ENCODE data around the gene OBP2B. TPM values are rescaled to one million over a fixed set of nuclear protein-coding genes. Genes with fewer than 3 reads are reported as not detected.

The OBP2B gene
- polyA plus RNA-seq, 1 donor from 2014 or later, result not detected

- H4K20me1 ChIP-seq (ENCODE audit: insufficient read depth), result no peaks in the 10 kb centered on the region
- H3K9ac ChIP-seq (ENCODE audit: low read length), result no peak overlapping the region
- H3K4me2 ChIP-seq (ENCODE audit: low read length), result no peak overlapping the region
- no peaks in the 10 kb centered on the region for H3K9me2 ChIP-seq (ENCODE audit: insufficient read depth, low read length)
- H3K36me3 ChIP-seq (ENCODE audit: insufficient read depth, low read length), result no peaks in the 10 kb centered on the region
- no peaks in the 10 kb centered on the region for H3K79me2 ChIP-seq (replicated peaks; ENCODE audit: insufficient read depth, low read length)
- TF ChIP-seq EZH2 (IDR thresholded peaks at IDR 0.05; ENCODE audit: borderline replicate concordance, insufficient read depth, low read length, poor library complexity, severe bottlenecking) (no peak), MXI1 (conservative IDR thresholded peaks at IDR 0.05; ENCODE audit: poor library complexity, severe bottlenecking) (no peak), TAF1 (IDR thresholded peaks at IDR 0.05; ENCODE audit: low read depth) (no peak)
- TF ChIP-seq, protein P1, sequence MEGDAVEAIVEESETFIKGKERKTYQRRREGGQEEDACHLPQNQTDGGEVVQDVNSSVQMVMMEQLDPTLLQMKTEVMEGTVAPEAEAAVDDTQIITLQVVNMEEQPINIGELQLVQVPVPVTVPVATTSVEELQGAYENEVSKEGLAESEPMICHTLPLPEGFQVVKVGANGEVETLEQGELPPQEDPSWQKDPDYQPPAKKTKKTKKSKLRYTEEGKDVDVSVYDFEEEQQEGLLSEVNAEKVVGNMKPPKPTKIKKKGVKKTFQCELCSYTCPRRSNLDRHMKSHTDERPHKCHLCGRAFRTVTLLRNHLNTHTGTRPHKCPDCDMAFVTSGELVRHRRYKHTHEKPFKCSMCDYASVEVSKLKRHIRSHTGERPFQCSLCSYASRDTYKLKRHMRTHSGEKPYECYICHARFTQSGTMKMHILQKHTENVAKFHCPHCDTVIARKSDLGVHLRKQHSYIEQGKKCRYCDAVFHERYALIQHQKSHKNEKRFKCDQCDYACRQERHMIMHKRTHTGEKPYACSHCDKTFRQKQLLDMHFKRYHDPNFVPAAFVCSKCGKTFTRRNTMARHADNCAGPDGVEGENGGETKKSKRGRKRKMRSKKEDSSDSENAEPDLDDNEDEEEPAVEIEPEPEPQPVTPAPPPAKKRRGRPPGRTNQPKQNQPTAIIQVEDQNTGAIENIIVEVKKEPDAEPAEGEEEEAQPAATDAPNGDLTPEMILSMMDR (IDR thresholded peaks at IDR 0.05; ENCODE audit: poor library complexity, severe bottlenecking), result no peak
- no peak overlapping the region for H2AFZ ChIP-seq (ENCODE audit: low read depth, low read length)
- no peak overlapping the region for H3K27ac ChIP-seq (ENCODE audit: low read length)
- H3K9me3 ChIP-seq (ENCODE audit: low read length), result peaks cover 4% of the 10 kb centered on the region
- no peak overlapping the region for H3K4me3 ChIP-seq (ENCODE audit: low read length)
- H3F3A ChIP-seq (ENCODE audit: insufficient read depth, low read length, poor library complexity, severe bottlenecking), result no peaks in the 10 kb centered on the region
- H3K27me3 ChIP-seq (ENCODE audit: insufficient read depth, low read depth, low read length), result no peaks in the 10 kb centered on the region
Measured at GRCh38 chr9:133254471-133254870, 45.4 kb upstream of the OBP2B start.

DNA sequence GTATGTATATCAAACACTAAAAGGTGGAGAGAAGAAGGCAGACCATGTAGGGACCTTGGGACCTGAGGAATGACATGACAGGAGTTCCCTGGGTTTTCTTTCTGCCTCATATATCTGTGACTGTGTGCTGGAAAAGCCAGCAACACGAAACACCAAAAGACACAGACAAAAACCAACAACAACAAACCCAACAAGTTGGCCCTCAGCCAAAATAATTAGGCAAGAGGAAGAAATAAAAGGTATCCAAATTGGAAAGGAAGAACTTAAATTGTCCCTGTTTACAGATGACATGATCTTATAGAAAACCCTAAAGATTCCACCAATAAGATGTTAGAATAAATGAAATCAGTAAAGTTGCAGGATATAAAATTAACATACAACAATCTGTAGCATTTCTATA lies 44.2 kb upstream of the OBP2B start:
- no peak overlapping the region for H3K4me2 ChIP-seq (ENCODE audit: low read length)
- H3K9me3 ChIP-seq (ENCODE audit: low read length), result peaks cover 4% of the 10 kb centered on the region
- H3K9me2 ChIP-seq (ENCODE audit: insufficient read depth, low read length), result no peaks in the 10 kb centered on the region
- no peak overlapping the region for H2AFZ ChIP-seq (ENCODE audit: low read depth, low read length)
- no peak overlapping the region for H3K4me3 ChIP-seq (ENCODE audit: low read length)
- no peak overlapping the region for H3K27ac ChIP-seq (ENCODE audit: low read length)
- TF ChIP-seq EZH2 (IDR thresholded peaks at IDR 0.05; ENCODE audit: borderline replicate concordance, insufficient read depth, low read length, poor library complexity, severe bottlenecking), result no peak
- H3K9ac ChIP-seq (ENCODE audit: low read length), result no peak overlapping the region
- H3K36me3 ChIP-seq (ENCODE audit: insufficient read depth, low read length), result no peaks in the 10 kb centered on the region
- no peaks in the 10 kb centered on the region for H3F3A ChIP-seq (ENCODE audit: insufficient read depth, low read length, poor library complexity, severe bottlenecking)
- no peaks in the 10 kb centered on the region for H4K20me1 ChIP-seq (ENCODE audit: insufficient read depth)
- no peaks in the 10 kb centered on the region for H3K27me3 ChIP-seq (ENCODE audit: insufficient read depth, low read depth, low read length)
- no peaks in the 10 kb centered on the region for H3K79me2 ChIP-seq (replicated peaks; ENCODE audit: insufficient read depth, low read length)

DNA sequence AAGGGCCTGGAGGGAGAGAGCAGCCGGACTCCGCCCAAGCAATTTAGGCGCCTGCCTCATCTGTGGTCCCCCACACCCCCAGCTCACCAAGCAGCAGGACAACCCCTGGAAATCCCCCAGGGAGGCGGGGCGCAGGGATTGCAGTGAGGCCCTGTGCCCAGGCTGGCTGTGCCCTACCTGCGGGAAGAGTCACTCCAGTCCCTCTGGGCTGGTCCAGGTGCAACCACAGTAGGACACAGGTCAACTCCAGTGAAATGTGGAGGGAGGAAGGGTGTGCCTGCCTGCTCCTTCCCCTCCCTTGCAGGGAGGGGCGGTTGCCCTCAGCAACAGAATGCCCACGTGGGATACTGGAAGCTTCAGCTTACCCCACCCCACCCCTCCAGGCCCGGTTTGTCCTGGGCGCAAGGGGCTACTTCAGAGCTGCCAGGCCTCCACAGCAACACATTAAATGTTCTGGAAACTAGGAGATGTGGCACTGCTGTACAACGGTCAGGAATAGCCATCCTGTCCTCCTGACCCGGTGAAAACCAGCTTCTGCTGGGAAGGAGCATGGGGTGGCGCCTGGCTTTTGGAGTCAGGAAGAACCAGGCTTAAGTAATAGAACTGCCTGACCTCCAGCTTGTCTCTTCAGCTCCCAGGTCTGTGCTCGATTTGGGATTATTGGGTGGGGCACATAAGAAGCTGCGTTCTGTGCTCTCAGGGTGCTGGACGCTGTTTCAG lies 43.4 kb upstream of the OBP2B start:
- Histone ChIP-seq H3K4me2 (ENCODE audit: low read length) (no peak overlapping the region), H4K20me1 (ENCODE audit: insufficient read depth) (no peaks in the 10 kb centered on the region), H3K27me3 (ENCODE audit: insufficient read depth, low read depth, low read length) (no peaks in the 10 kb centered on the region), H2AFZ (ENCODE audit: low read depth, low read length) (no peak overlapping the region), H3K9me2 (ENCODE audit: insufficient read depth, low read length) (no peaks in the 10 kb centered on the region), H3K4me3 (ENCODE audit: low read length) (no peak overlapping the region), H3K9ac (ENCODE audit: low read length) (no peak overlapping the region), H3F3A (ENCODE audit: insufficient read depth, low read length, poor library complexity, severe bottlenecking) (no peaks in the 10 kb centered on the region), H3K9me3 (ENCODE audit: low read length) (peaks cover 4% of the 10 kb centered on the region), H3K27ac (ENCODE audit: low read length) (no peak overlapping the region), H3K36me3 (ENCODE audit: insufficient read depth, low read length) (no peaks in the 10 kb centered on the region), H3K79me2 (replicated peaks; ENCODE audit: insufficient read depth, low read length) (no peaks in the 10 kb centered on the region)
- TF ChIP-seq RAD21 (conservative IDR thresholded peaks at IDR 0.05), result no peak
- TF ChIP-seq, protein P1 (IDR thresholded peaks at IDR 0.05; ENCODE audit: poor library complexity, severe bottlenecking), result no peak
- no peak for TF ChIP-seq EP300 (conservative IDR thresholded peaks at IDR 0.05; ENCODE audit: poor library complexity, severe bottlenecking)
- no peak for TF ChIP-seq TAF1 (IDR thresholded peaks at IDR 0.05; ENCODE audit: low read depth)
- TF ChIP-seq MXI1 (conservative IDR thresholded peaks at IDR 0.05; ENCODE audit: poor library complexity, severe bottlenecking), result no peak
- TF ChIP-seq EZH2 (IDR thresholded peaks at IDR 0.05; ENCODE audit: borderline replicate concordance, insufficient read depth, low read length, poor library complexity, severe bottlenecking), result no peak
- TF ChIP-seq REST (IDR thresholded peaks at IDR 0.05; ENCODE audit: borderline replicate concordance), result no peak
- TF ChIP-seq SMC3 (conservative IDR thresholded peaks at IDR 0.05; ENCODE audit: poor library complexity), result no peak
- TF ChIP-seq POLR2AphosphoS5 (IDR thresholded peaks at IDR 0.05), result no peak

Measured in neural cell (in vitro differentiated cells).